HG03378 (cell line): ENCODE data around the gene NEUROD2.

Experiments used
- ATAC-seq: cut with Tn5 transposase; IDR thresholded peaks from one replicate; pipeline ENCODE4 v1.9.1; 2021; ENCODE audit warnings: mild to moderate bottlenecking, moderate library complexity; ENCODE audit not compliant: unreplicated experiment

Gene NEUROD2

DNA sequence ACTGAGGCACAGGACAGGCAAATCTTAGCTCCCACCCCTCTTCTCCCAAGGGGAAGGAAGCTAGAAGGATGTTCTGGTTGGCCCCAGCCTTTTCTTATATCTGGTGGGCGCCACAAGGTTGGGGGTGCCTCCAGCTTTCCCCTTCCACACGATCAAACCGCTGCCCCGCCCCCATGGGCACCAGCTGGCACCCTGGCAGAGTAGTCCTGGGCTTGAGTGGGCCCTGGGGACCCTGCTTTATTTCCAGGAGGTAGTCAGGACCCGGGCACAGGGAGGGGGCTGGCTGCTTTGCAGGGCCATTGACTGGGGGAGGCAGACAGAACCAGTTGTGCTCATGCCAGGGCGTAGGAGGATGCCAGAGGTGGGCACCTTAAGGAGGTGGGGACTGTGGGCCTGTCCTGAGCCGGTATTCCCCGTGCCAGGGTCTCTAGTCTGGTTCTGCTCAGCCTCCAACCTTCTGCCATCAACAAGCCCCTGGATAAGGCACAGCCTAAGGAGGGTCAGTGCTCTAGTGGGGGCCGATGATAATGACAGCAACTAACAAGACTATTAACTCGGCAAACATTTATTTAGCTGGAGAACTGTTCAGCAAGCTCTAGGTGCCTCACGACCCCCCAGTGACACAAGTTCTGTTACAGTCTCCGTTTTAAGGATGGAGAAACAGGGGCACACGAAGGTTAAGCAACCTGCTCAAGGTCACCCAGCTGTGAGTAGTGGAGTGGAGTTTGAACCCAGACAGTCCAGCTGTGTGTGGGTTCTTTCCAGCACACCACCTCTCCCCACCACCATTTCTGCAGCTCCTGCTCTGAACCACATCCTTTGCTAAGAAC lies 11.5 kb upstream of the NEUROD2 start:
- ATAC-seq, result no peak

DNA sequence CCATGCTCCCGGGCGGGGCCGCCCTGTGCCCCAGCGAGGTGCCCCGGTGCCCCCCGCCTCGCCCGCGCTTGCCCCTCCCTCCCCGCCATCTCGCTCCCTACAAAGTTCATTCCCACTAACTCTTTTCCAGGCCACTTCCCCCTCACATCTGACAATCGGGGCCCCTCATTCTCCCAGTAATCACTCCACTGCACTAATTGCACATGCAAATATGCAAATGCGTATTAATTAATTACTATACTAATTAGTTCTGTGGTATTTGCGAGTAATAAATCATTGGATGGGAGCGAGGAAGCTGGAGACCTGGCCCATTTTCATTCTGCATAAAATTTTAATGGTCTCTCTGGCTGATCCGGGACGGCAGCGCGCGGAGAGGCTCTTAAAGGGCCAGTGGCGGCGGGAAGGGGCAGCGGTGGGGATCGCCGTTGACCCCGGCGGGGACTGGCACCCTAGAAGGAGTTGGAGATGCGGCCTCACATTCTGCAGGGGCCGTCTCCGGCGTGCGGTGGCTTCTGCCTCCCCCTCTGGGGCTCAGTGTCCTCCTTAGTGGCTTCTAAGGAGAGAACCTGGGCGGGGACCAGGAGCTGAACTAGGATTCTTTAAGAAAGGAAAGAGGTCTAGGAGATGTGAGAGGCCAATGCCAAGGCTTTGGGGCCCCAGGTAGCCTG lies 10.7 kb upstream of the NEUROD2 start:
- ATAC-seq, result no peak

DNA sequence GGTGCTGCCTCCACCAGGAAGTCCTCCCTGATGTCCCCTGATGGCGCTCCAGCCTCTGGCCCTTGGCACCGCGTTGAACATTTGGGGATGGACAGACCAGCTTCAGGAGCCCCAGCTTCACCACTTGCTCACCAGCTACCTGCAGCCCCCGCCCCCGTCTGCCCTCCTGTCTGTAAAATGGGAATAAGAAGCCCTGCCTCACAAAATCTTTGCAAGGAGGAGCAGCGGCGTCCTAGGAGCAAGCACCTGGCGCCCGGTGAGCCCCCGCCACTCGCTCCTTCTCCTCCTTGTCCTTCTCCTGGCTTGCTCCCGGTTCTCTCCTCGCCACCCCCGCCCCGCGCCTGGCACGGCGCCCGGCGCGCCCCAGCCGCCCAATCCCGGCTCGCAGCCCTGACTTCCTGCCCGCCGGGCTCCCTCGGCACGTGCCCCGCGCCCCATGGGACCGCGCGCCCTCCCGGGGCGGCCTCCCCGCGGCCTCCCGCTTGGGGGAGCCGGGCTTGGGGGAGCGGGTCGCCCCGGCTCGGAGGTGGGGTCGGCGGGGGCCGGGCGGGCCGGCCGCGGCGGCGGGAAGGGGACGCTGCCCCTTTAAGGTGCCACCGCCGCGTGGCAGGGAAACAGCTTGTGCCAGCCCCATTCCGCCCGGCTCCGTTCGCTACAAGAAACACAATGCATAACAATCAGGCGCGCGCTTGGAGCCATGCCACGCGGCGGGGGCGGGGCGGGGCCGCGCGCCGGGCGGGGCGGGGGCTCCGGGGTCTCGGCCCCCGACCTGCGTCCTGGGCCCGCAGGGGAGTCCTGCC lies 9.9 kb upstream of the NEUROD2 start:
- no peak for ATAC-seq

DNA sequence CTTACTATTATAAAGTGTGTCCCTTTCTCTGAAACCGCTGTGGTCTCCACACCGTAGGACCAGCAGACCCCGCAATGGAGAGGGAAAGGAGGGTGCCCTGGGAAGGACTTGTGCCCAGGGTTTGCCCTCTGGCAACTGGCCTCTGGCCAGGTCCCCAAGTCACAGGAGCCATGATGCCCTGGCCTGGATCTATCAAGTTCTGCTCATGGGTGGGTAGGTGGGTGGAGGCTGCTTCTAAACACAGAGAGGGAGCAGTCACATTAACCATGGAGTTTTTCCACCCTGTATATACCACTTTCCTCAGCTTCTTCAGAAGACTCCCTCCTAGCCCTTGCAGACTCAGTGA lies 9.4 kb upstream of the NEUROD2 start:
- ATAC-seq, result no peak

DNA sequence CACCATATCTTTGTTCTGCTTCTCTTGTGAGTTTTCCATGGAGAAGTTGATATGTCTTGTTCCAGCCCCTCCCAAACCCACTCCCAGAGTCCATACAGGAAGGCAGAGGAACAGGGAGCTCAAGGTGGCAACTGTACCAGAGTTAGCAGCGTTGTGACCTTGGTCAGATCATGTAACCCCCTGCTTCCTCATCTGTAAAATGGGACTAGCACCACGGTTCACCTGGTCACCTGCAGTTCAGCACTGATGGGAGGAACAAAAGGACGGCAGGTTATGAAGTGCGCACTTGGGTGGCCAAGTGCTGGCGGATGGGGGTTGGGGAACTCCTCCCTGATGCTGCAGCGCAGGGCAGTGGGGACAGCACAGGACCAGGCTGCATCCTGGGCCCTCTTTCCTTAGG lies 7.7 kb upstream of the NEUROD2 start:
- ATAC-seq, result no peak

DNA sequence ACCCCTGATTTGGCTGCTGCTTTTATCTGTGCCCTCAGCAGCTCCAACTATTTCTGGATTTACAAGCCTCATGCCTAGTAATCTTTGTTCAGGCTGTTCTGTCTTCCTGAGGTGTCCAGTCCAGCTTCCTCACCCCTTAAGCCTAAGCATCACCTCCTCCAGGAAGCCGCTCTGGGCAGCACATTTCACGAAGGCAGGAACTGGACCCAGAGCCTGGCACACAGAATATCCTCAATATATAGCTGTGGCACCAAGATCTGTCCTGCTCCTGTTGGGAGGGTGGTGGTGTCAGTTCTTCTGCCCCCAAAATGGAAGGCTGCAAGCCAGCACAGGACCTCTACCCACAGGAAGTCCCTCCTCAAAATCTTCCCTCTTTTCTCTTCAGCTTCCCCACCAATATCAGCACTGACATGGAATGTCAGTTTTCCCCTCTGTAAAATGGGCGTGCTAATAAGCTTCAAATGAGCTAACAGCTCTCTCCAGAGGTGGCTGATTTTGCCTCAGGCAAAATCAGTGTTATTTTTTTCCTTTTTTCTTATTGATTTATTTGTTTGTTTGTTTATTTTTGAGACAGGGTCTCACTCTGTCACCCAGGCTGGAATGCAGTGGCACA lies 6.9 kb upstream of the NEUROD2 start:
- ATAC-seq, result no peak

DNA sequence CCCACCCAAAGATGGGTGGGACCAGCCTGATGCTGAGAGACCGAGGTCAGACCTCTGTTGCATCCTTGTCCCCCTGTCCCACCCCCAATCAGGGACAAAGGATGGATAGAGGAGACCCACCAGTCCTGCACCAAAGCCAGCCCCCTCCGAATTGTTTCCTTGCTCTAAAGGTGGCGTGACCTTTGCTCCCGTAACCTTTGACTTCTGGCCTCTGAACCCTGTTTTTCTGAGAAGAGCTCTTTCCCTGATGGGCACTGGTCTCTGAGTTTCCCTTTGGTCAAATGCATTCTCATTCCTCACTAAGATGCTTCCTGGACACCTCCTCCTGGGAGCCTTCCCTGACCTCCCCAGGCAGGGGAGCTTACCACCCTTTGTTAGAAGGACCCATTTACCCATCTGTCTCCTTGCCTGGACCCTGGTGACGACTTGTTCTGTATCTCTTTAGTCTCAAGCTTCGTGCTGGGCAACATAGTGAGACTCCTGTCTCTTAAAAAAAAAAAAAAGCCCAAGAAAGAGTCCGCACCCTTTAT lies 5.3 kb upstream of the NEUROD2 start:
- no peak for ATAC-seq

DNA sequence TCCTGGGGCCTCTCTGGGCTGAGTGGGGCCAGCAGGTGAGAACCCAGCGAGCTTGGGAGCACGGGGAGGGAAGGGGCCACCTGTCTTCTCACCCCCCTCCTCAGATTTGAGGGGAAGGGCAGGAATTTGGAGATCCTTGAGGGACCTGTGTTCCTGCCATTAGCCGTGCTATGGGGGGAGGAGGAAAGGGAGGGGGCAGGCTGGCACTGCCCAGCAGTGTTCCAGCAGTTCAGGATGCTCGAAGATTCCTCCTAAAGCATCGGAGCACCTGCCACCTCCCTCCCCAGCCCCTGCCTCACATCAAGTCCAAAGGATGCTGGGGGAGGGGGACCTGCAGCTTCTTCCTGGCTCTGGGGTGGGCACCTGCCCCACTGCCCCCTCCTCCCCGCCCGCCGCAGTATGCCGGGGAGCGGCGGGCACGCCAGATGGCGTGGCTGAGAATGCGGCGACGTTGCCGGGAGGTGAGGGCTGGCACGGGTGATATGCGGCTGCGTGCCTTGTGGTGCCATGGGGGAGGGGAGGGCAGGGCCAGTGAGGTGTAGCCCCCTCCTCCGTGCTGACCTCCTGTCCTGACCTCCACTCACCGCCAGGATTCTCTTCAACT lies 4.7 kb upstream of the NEUROD2 start:
- no peak for ATAC-seq

DNA sequence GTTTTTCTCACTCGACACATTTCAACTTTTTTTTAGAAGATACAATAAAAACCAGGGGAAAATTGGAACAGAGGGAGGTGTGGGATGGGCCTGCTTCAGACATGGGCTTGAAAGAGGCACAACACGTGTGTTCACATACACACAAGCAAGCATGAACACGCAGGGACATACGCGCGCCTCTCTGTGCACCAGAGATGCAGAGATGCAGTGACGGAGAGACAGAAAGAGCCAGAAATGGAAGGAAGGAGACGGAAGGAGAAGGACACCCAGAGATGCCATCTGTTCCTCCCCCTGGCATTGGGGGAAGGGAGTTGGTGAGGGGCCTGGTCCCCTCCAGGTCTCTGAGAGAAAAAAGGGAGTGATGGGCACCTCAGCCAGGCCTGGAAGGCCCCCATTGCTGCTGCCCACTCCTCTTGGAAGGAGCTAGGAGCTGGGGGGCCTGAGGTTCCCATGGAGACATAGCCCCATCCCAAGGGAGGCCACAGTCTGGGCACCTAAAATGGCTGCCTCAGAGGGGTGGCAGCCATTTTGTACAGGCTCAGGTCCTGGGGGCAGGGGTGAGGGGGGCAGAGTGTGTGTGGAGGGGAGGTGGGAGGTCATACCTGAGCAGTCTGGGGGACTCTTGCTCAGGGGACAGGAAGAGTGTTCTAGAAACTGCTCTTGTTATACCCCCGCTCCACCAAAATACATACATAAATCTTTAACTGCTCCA lies 3.8 kb upstream of the NEUROD2 start:
- no peak for ATAC-seq

DNA sequence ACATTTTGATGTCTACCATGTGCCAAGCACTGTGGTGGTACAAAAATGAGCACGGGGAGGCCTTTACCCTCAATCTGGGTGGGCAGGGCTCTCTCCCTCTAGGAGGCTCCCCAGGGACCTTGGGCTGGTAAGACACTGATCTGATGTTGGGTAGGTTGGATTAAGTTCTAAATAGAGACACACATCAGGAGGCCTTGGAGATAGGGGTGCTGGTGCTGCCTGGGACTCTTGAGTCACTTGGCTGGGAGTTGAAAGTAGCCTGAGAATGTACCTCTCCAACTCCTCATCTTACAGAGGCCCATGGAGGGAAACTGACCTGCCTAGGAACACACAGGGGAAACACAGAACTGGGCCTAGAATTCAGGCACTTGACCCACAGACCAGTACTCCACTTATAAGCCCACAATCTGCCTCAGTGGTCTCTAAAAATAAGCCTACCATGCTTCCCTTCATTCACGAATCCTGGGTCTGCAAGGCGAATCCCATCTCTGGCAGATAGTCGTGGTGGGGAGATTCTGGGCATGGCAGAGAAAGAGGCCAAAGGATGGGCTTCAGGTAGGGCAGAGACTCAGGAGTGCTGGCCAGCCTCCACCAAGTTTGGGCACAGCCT lies 1.8 kb upstream of the NEUROD2 start:
- ATAC-seq, result no peak

DNA sequence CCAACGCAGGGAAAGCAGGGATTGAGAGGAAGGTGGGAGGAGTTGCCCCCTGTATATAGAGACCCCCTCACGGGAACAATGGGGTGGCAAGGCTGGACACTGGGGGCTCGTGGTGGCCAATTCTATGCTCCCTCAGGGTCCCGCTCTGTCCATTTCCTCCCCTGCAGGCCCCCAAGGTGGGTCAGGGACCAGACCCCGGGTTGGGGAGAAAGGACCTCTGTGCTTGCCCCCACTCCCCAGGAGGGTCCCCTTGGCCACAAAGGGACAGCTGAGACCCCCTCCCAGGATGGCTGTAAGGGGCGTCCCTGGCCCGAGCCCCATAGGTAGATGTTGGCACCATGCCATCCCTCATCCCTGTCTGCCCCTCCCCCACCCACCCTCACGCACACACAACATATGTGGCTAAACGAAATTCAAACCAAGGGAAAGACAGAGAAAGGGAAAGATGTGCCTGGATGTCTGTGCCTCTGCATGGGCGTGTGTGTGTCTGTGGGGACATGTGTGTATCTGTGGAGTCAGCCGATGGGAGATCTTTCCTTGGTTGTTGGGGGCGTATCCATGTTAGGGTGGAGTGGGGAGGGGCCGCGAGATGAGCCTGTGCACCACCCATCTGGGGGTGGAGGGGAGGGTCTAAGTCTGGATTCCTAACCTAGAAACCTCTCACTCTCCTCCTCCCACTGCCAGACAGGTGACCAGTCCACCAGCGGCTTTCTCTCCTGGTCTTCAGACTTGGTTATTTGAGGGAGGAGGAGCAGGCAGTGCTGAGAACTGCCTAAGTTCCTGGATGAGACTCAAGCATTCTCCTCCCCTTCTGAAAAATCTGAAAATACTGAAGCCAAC lies 642 bp upstream of the NEUROD2 start:
- ATAC-seq, result no peak

DNA sequence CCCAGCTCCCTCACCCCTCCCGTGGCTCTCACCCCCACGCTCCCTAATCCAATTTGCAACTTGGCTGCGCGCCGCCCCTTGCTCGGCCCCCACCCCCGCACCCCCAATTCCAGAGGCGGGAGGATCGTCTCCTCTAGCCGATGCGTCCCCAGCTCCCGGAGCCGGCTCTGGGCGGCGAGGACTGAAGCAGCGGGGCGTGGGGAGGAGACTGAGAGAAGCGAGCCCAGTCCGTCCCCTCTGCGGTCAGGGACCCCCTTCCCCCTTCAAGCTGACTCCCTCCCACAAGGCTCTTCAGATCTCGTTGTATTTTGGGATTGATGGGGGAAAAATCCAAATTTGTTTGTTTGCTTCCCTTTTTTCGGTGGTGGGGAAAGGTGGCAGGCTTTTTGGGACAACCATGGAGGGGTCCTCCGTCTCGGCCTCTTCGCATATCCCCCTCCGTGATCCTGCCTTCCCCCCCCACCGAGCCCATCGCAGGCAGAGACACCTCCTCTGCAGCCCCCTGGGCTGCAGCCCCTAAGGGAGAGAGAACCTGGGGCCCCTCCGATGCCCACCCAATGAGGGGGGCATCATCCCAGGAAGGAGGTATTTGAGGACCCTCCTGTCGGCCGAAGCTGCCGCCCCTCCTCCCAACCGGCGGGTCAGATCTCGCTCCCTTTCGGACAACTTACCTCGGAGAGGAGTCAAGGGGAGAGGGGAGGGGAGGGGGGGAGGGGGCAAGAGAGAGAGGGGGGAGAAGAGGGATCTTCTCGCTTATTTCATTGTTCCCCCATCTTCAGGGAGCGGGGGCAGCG lies 466 bp downstream of the NEUROD2 start:
- no peak for ATAC-seq

DNA sequence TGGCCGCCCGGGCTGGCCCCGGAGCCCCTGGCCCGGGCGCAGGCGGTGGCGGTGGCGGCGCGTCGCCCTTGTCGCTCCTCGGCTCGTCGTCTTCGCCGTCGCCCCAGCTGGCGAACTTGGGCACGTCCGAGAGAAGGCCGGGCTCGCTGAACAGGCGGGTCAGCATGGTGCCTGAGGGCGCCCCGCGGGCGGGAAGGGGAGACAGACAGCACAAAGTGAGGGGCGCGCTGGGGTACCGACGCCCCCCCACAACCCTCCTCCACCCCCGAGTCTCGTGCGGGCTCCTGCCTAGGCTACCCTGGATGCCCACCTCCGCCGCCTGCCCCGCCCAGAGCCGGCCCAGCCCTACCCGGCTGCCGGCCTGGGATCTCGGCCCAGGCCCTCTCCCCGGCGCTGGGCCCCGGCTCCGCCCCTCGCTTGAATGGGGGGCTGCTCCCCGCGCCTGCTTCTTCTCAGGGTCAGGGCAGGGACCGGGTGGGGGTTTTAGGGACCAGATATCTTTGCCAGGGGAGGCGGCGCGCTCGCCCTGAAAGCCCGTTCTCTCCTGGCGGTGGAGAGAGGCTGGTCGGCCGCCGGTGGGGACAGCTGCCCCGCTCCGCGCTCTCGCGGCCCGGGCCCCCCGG lies 1.2 kb downstream of the NEUROD2 start:
- no peak for ATAC-seq

DNA sequence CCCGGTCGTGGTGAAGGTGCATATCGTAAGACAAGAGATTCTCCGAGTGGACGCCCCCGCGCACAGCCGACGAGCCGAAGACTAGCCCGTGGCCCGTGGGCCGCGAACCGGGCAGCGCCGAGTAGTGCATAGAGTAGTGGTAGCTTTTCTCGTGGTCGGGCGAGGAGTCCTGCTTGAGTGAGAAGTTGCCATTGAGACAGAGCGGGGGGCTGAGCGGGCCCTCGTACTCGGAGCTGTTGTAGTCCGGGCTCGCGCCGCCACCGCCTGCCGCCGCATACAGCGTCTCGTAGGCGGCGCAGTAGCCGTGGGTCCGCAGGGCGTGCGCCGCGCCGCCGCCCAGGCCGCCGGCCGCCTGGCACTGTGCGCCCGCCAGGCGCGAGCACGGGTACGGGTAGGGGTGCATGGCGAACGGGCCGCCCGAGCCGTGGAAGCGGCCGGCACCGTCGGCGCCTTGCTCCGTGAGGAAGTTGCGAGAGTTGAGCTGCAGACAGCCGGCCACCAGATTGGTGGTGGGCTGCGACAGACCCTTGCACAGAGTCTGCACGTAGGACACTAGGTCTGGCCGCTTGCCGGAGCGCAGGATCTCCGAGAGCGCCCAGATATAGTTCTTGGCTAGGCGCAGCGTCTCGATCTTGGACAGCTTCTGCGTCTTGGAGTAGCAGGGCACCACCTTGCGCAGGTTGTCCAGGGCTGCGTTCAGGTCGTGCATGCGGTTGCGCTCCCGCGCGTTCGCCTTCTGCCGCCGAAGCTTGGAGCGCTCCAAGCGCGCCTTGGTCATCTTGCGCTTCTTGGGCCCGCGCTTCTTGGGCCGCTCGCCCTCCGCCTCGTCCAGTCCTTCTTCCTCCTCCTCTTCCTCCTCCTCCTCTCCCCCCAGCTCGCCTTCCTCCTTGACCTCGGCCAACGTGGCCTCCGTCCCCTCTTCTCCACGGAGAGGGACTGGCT lies 2.0 kb downstream of the NEUROD2 start:
- no peak for ATAC-seq

DNA sequence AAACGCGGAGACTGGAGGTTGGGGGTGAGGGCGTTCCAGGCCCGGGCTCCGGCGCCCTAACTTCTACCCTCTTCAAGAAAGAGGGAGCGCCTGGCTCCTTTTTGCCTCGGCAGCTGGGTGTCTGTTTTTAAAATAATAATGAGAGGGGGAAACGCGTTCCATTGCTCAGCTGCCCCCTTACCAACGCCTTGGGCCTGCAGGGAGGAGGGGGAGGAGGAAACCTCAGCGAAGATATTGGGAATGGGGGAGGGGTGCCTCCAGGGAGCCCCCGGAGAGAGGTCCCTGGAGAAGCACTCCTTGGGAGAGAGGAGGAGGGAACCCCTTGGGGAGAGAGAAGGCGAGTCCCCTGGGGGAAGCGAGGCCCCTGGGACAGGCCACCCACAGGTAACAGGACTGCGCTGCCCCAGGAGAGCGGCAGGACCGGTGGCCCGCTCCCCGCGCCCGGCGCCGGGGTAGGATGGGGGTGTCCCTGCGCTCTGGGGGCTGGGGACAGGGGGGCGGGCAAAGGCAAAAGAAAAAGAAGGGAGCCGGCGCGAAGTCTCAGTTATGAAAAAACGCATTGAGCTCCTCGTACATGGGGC lies 2.7 kb downstream of the NEUROD2 start:
- ATAC-seq, result no peak
